ENCODE results near the gene TM4SF4. TPM values are rescaled to one million over a fixed set of nuclear protein-coding genes. Genes with fewer than 3 reads are reported as not detected.
"Not testable (repeated sequence)": the region's sequence is repeated elsewhere in the genome, so short reads cannot be mapped to it uniquely, and the experiment has no call there.

The TM4SF4 gene
- total and polyA plus RNA-seq, 7 donors: 0.92 to 17.1 (median 5.0) TPM; not detected in 1

DNA sequence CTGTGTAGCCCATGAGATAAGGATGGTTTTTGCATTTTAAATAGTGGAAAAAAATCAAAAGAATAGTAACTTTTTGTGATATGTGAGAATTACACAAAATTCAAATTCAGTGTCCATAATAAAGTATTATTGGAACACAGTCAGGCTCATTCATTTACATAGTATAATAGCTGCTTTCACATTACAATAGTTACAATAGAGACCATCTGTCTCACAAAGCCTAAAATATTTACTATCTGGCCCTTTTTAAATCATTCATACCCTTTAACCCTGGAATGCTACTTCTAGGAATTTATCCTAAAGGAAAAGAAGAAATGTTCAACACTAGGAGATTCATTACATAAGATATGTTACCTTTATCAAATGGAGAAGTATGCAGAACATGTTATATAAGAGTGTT lies 35.5 kb upstream of the TM4SF4 start:
- intact Hi-C loops (cut with DNase I): no loop called here
- H3K4me1 ChIP-seq: peaks cover 0 to 9% (median 0%) of the 10 kb centered on the region in 4 donors
- TF ChIP-seq, protein P1, sequence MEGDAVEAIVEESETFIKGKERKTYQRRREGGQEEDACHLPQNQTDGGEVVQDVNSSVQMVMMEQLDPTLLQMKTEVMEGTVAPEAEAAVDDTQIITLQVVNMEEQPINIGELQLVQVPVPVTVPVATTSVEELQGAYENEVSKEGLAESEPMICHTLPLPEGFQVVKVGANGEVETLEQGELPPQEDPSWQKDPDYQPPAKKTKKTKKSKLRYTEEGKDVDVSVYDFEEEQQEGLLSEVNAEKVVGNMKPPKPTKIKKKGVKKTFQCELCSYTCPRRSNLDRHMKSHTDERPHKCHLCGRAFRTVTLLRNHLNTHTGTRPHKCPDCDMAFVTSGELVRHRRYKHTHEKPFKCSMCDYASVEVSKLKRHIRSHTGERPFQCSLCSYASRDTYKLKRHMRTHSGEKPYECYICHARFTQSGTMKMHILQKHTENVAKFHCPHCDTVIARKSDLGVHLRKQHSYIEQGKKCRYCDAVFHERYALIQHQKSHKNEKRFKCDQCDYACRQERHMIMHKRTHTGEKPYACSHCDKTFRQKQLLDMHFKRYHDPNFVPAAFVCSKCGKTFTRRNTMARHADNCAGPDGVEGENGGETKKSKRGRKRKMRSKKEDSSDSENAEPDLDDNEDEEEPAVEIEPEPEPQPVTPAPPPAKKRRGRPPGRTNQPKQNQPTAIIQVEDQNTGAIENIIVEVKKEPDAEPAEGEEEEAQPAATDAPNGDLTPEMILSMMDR (IDR thresholded peaks at IDR 0.05): no peak
- TF ChIP-seq POLR2A (IDR thresholded peaks at IDR 0.05): no peak
- no peak for DNase-seq
- peaks cover 0 to 3% (median 0%) of the 10 kb centered on the region in 4 donors for H3K9me3 ChIP-seq
- H3K36me3 ChIP-seq: no peaks in the 10 kb centered on the region
- no peak overlapping the region for H3K4me3 ChIP-seq
- H3K27ac ChIP-seq: no peak overlapping the region
- H3K27me3 ChIP-seq: no peaks in the 10 kb centered on the region

DNA sequence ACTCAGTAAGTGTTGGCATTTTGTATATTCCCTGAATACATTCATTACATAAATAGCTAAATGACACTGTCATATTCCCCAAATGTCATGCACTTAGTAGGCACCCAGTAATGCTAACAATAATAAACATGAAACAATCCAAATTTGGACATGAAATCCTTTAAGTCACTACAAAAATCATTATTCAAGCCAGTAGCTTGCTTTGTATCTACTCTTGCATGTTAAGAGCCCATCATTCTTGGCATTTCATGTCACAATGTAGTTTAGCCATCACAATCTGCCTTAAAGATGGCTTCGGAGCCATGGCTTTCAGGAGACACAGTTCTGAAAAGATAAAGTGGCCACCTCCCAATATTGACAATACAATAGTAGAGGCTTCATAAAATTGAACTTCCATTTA lies 32.9 kb upstream of the TM4SF4 start:
- H3K36me3 ChIP-seq: no peaks in the 10 kb centered on the region
- 97 to 100% methylated on average over 1 of the region's 1 CpG for WGBS, 2 donors
- no peak overlapping the region for H3K27ac ChIP-seq
- H3K9me3 ChIP-seq: no peaks in the 10 kb centered on the region
- DNase-seq: no peak
- peaks cover 0 to 9% (median 0%) of the 10 kb centered on the region in 4 donors for H3K4me1 ChIP-seq
- TF ChIP-seq POLR2AphosphoS5 (IDR thresholded peaks at IDR 0.05) (no peak), EP300 (IDR thresholded peaks at IDR 0.05) (no peak), POLR2A (IDR thresholded peaks at IDR 0.05) (no peak)
- TF ChIP-seq, protein P1 (IDR thresholded peaks at IDR 0.05): no peak
- H3K4me3 ChIP-seq: no peak overlapping the region
- intact Hi-C loops (cut with DNase I): no loop called here
- no peaks in the 10 kb centered on the region for H3K27me3 ChIP-seq

DNA sequence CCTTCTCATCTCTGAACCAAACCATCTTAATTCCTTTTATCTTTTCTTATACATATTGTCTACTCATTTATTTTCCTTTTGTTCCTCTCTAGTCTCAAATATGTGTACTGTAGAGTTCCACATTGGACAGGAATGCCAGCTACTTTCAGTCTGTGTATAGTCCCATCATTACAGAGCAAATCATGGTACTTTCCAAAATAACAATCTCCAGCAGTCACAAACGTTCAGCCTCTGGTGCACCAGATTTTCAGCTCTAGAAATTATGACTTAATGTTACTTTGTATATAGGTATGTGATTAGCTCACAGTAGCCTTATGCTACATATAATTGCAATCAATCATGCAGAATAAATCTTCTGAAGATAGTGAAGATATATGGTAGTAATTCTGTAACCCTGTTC lies 32.5 kb upstream of the TM4SF4 start:
- Histone ChIP-seq H3K4me1 (peaks cover 0 to 9% (median 0%) of the 10 kb centered on the region in 4 donors), H3K9me3 (no peaks in the 10 kb centered on the region), H3K4me3 (no peak overlapping the region), H3K36me3 (no peaks in the 10 kb centered on the region), H3K27ac (no peak overlapping the region), H3K27me3 (no peaks in the 10 kb centered on the region)
- WGBS, 2 donors: 49 to 68% methylated on average over 1 of the region's 1 CpG
- DNase-seq: no peak
- TF ChIP-seq, protein P1 (IDR thresholded peaks at IDR 0.05): no peak
- no peak for TF ChIP-seq EP300 (IDR thresholded peaks at IDR 0.05)
- no peak for TF ChIP-seq POLR2A (IDR thresholded peaks at IDR 0.05)
- TF ChIP-seq POLR2AphosphoS5 (IDR thresholded peaks at IDR 0.05): no peak
- intact Hi-C loops (cut with DNase I): no loop called here

DNA sequence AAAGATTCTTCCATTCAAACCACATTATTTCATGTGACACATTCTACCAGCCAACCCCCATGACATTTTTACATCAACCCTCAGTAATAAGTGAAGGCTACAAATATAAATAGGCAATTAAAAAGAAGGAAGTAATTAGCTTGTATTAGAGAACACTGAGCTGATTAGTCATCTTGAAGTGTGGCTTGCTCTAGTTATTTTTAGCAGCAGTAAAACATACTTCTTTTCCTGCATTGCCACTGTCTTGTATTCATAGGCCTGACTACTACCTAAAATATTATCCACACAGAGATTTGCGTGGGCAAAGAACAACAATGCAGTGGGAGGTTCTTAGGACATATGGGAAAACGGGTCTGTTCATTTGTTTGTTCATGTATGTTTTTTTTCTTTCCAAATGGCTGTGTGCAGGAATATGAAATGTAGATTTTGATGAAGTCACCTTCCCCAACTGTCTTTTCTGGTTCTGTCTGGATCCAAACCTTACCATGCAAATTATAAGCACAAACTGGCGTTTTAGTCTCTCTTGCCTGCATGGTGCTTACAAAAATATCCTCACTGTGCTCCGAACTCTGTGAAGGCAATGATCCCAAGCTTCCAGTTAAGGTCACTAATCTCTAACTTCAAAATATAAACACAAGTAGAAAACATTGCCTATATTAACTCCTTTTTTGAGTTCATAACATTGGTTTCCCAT lies 31.5 kb upstream of the TM4SF4 start:
- DNase-seq: no peak
- intact Hi-C loops (cut with DNase I): no loop called here
- Histone ChIP-seq H3K4me3 (no peak overlapping the region), H3K9me3 (no peaks in the 10 kb centered on the region), H3K27me3 (no peaks in the 10 kb centered on the region), H3K27ac (no peak overlapping the region), H3K36me3 (no peaks in the 10 kb centered on the region), H3K4me1 (peaks cover 0 to 9% (median 0%) of the 10 kb centered on the region in 4 donors)
- 62 to 73% methylated on average over 4 of the region's 4 CpGs for WGBS, 2 donors
- TF ChIP-seq POLR2A (IDR thresholded peaks at IDR 0.05) (no peak), POLR2AphosphoS5 (IDR thresholded peaks at IDR 0.05) (no peak), EP300 (IDR thresholded peaks at IDR 0.05) (no peak)
- TF ChIP-seq, protein P1 (IDR thresholded peaks at IDR 0.05): no peak

DNA sequence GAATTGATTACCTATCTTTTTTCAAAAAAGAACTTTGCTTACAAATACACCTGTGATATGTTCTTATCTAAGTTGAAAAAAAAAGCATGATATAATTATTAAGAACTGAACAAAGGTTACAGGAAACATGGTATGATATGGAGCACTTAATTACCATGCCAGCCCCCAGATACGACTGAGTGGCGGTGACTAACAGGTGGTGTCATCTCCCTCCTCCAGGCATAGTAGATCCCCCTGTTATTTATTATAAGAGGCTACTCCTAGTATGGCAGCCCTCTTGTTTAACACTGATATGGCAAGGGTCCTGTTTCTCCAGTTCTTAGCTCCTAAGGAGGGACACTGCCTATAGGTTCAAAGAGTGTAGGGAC lies 31.0 kb upstream of the TM4SF4 start:
- H3K27me3 ChIP-seq: no peaks in the 10 kb centered on the region
- 89 to 94% methylated on average over 2 of the region's 2 CpGs for WGBS, 2 donors
- peaks cover 0 to 9% (median 0%) of the 10 kb centered on the region in 4 donors for H3K4me1 ChIP-seq
- no peak for DNase-seq
- intact Hi-C loops (cut with DNase I): no loop called here
- H3K27ac ChIP-seq: no peak overlapping the region
- TF ChIP-seq, protein P1 (IDR thresholded peaks at IDR 0.05): no peak
- no peak for TF ChIP-seq EP300 (IDR thresholded peaks at IDR 0.05)
- no peak overlapping the region for H3K4me3 ChIP-seq
- no peaks in the 10 kb centered on the region for H3K36me3 ChIP-seq
- no peaks in the 10 kb centered on the region for H3K9me3 ChIP-seq

DNA sequence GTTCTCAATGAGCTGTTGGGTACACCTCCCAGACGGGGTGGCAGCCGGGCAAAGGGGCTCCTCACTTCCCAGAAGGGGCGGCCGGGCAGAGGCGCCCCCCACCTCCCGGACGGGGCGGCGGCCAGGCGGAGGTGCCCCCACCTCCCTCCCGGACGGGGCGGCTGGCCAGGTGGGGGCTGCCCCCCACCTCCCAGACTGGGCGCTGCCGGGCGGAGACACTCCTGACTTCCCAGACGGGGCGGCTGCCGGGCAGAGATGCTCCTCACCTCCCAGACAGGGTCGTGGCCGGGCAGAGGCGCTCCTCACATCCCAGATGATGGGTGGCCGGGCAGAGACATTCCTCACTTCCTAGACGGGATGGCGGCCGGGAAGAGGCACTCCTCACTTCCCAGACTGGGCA lies 29.6 kb upstream of the TM4SF4 start:
- H3K27me3 ChIP-seq; DNase-seq; H3K4me3 ChIP-seq; H3K9me3 ChIP-seq; H3K36me3 ChIP-seq; H3K27ac ChIP-seq; intact Hi-C loops (cut with DNase I); H3K4me1 ChIP-seq: not testable (repeated sequence)
- WGBS, 2 donors: 90 to 91% methylated on average over 26 of the region's 26 CpGs

Measured in sigmoid colon (tissue), 7 donors.